HEK293T (cell line): ENCODE measurements around the gene MT1H.

Experiments
- BHLHE40 ChIP-seq: fragments of 450-650 bp; IDR thresholded peaks from 2 replicates; pipeline ENCODE4 v1.6.1; 2016; ENCODE audit warnings: mild to moderate bottlenecking, moderate library complexity, borderline replicate concordance
- FOXM1 ChIP-seq: fragments of 450-650 bp; IDR thresholded peaks from 2 replicates; pipeline ENCODE4 v1.6.1; 2017; ENCODE audit warnings: mild to moderate bottlenecking, borderline replicate concordance
- SP1 ChIP-seq: fragments of 450-650 bp; IDR thresholded peaks from 2 replicates; pipeline ENCODE4 v1.6.1; 2017

- no peak for TF ChIP-seq BHLHE40
- TF ChIP-seq SP1, result no peak
- TF ChIP-seq FOXM1, result no peak
Observed at GRCh38 chr16:56690420-56691122, 21.0 kb downstream of the MT1H start.
